GM18861 (cell line): ENCODE measurements around the gene UNC5A.

ENCODE experiments used
- ATAC-seq: cut with Tn5 transposase; IDR thresholded peaks from one replicate; pipeline ENCODE4 v1.9.1; 2021; ENCODE audit not compliant: unreplicated experiment

Gene UNC5A

DNA sequence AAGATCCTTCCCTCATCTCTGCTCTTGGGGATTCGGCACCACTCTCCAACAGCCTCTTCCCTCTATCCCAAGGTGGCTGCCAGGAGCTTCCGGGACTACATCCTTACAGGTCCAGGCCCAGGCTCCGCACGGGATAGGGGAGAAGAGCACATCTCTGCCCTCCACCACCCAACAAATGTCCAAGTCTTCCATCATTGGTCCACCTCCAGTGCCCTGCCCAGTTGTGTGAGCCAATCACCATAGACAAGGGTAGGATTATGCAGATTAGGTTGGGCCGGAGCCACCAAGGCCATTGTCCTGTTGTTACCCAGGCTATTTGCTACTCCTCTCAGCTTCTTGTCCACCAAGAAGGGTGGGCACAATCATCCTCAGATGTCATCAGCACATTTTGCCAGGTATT is 9.1 kb downstream of the UNC5A start:
- no peak for ATAC-seq

DNA sequence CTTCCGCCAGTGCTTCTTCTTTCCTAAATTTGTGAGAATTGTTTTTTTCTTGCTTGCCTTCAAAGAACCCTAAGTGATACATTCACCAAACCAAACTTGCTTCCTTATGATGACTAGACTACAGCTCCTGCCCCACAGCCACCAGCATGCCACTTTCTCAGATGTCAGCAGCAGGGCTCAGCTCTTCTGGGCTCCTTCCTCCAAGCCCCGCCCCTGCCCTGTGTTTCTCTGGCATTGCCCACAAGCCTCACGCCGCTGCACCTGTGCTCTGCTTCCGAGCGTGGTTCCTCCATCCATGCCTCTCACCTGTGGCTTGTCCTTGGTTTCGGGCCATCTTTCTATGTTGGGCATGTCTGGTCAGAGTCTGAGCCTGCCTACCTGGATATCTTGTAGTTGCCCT is 10.6 kb downstream of the UNC5A start:
- ATAC-seq: no peak

DNA sequence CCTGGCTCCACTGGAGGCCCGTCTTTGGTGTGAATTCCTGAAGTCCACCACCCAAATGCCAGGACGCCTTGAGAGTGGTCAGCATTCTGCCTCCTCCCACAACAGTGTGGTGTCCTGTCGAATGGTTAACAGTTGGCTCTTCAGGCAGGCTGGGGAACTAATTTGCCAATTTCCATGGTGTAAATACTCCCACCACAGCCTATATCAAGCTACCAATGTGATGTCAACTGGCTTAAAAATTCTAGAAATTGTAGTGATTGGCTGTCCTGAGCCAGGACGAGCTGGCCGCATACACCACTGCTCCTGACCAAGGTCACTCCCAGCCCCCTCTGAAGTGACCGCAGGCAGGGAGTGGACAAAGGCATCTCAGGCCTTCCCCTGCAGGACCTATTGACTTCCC is 11.1 kb downstream of the UNC5A start:
- ATAC-seq: no peak

DNA sequence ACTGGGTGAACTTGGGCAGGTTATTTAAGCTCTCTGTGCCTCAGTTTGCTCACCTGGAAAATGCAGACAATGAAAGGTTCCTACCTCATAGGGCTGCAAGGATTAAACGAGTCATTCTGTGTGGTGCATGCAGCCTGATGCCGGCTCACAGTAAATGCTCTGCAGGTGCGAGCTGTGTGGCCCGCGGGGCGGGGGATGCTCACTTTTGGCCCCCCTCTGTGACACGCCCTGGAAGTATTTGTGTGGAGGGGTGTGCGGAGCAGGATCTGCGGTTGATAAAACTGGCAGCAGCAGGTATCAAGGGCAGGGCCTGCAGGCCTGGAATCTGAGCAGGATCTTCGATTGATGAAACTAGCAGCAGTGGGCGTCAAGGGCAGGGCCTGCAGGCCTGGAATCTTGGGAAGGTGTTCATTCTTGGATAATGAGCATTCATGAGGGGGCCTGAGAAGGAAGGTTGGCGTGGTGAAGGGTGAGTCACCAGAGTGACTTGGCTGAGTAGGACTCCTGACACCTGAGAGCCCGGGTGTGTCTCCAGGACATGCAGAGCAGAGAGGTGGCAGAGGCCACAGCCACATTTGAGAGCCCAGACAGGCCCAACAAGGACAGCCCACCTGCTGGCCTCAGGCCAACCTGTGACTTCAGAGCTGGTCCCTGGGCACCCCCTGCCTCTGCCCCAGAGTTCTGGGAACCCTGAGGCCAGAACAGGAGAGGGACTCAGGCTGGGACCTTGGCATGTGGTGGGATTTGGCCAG is 11.9 kb downstream of the UNC5A start:
- ATAC-seq: no peak

DNA sequence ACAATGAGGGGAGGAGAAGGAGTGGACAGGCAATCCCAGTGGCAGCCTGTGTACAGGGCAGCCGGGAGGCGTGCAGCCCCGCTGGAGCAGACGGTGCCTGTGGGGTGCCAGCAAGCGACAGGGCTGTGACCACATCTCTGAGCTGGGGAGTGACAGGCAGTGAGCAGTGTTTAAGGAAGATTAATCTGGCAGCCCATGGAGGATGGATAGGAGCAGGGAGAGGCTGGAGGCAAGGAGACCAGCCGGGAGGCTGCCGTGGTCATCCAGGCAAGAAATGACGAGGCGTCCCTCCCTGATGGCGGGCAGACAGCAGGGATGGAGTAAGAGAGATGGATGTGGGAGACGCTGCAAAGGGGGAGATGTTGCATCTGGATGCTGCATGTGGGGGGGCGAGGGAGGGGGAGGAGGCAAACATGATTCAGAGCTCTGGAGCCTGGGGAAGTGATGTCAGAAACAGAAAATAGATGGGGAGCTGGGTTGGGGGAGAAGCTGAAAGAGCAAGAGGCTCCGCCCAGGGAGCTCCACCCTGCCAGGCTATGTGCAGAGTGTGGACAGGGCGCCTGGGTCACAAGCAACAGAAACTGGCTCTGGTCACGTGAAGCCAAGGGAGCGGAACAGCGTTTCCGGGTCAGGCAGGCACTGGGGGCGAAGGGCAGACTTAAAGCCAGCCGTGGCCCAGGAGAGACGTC is 12.6 kb downstream of the UNC5A start:
- ATAC-seq: no peak

DNA sequence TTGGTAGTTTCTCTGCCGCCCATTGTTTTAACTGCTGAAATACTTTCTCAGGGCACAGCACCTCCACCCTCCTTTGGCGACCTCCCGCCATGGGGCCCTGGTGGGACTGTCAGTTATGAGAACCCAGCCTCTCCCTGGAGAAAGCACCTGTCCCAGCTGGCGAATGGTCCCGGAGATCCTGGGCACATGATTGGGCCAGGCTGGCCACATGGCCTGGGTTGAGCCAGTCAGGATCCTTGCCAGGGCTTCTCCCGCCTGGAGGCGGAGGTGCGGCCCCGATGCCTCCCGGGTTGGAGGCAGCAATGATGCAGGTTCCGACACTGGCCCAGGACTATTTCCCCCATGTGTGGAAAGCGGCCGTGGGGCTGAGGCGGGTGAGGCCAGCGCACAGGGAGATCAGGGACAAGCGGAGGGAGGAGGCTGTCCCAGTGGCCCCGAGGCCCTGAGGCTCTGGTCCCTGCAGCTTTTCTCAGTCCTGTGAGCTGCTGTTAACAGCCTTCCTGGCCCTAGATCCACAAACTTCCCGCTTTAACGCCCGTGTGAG is 13.6 kb downstream of the UNC5A start:
- ATAC-seq: no peak

DNA sequence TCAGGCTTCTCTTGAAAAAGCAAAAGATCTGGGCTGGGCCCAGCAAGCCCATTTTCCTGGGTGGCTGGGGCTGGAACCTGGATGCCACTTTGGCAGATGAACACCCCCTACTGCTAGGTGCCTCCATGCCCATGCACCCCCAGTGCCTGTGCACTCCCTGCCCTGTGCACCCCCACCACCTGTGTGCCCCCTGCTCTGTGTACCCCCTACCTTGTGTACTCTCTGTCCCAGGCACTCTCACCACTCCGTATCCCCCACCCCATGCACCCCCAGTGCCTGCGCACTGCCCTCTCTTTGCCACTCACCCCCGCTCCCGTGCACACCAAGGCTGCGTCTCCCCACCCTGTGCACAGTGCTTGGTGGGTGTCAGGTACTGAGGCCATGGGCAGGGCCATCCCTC is 14.2 kb downstream of the UNC5A start:
- ATAC-seq: no peak

DNA sequence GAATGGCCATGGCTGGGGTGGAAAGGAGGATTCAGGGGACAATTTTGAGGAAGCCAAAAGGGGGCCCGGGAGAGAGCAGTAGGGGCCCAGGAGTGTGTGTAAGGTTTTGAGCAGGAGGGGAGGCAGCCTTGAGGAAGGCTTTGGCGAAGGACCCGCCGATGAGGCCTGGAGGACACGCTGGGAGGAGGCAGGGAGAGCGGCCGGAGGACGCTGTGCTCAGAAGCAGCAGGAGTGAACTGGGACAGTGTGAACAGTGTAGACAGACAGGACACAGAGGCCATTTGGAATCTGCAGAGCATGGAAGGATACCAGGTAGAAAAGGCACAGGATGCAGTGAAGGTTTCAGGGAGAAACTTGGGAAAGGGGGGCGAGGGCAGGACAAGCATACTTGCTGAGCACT is 14.9 kb downstream of the UNC5A start:
- no peak for ATAC-seq

DNA sequence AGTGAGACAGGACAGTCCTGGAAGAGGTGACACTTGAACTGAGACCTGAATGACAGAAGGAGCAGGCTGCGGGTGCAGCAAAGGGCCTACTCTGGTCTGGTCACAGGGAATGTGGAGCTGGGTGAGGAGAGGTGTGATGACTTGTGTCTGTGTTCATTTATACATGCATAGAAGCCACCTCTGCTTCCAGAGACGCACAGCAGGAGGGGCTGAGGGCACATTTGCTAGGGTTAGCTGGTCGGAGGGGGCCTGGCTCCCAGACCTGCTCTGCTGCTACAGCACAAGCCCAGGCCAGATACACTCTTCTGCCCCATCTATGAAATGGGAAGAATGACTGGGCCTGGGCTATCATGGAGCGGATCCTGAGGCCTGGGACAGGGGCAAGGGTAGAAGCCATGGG is 15.6 kb downstream of the UNC5A start:
- no peak for ATAC-seq

DNA sequence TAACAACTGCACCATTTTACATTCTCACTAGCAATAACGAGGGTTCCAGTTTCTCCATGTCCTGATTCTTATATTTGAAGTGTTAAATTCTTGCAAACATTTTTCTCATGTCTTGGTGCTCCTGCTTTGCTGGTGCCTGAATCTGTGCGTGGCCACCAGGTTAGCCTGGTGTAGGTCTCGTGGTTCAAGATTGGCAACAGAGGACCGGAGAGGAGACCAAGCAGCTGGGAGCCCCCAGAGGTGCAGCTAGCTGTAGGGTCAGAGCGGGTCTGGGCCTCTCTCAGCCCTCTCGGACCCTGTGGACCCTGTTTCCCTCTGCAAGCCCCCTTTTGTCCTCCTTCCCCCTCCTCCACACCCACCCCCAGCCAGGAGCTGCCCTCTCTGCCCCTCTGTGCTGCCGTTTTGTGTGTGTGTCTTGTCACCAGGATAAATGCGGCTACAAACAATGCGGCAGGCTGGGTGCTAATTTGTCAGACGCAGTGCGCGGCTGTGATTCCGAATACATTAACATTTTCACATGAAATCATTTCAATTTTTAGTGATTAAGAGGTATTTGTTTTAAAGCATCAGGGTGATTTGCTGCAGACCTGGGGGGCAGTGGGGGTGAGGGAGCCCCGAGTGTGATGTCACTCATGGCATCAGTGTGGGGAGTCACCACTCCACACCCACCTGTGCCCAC is 17.5 kb downstream of the UNC5A start:
- no peak for ATAC-seq

DNA sequence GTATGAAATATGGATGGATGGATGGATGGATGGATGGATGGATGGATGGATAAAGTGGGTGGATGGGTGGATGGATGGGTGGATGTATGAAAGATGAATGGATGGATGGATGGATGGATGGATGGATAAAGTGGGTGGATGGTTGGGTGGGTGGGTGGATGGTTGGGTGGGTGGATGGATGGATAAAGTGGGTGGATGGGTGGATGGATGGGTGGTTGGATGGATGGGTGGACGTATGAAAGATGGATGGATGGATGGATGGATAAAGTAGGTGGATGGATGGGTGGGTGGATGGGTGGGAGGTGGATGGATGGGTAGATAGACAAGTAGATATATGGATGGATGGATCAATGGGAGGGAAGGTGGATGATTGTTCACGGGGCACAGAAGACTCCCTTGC is 19.0 kb downstream of the UNC5A start:
- ATAC-seq: no peak

DNA sequence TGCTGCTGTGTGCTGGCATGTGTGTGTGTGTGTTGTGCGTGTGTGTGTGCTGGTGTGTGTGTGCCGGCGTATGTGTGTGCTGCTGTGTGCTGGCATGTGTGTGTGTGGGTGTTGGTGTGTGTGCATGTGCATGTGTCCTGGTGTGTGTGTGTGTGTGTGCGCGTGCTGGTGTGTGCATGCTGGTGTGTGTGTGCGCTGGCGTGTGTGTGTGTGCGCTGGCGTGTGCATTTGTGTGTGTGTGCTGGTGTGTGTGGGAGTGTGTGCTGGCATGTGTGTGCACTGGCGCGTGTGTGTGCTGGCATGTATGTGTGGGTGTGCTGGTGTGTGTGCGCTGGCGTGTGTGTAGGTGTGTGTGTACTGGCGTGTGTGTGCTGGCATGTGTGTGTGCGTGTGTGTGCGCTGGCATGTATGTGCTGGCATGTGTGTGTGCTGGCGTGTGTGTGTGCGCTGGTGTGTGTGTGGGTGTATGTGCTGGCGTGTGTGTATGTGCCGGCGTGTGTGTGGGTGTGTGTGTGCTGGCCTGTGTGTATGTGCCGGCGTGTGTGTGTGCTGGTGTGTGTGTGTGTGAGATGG is 20.1 kb downstream of the UNC5A start:
- no peak for ATAC-seq

DNA sequence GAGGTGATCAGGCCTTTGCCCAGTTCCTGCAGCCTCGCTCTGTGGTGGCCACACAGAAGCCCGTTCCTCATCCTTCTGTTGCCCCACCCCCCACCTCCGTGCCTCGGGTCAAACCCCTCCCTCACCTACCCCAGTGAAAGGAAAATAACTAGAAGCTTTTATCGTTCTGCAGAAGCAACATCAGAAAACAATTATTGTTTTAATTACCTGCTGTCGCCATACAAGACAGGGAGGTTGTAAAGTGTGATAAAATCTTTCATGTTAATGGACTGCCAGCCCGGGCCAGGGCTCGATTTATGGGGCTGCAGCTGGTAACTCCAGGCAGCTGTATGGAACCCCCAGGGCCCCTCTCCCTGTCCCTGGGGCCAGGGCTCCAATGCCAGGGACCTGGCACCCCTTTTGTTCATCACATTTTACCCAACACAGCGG is 20.6 kb downstream of the UNC5A start:
- no peak for ATAC-seq

DNA sequence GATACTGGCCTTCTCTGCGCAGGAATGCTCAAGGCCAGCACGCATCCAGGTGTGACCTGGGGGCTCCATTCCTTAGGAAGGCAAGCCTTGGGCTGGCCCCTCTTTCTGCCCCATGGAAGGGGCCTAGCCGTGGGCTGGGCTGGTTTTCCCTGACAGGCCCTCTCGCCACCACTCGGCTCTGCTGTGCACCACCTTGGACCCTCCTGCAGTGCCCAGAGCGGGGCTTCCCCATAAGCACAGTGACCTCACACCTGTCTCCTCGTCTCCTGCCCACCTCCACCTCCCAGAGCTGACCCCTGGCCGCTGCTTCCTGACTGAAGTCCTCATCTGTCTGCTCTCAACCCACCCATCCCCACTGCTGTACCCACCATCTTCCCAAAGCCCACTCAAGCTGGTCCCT is 21.1 kb downstream of the UNC5A start:
- no peak for ATAC-seq

DNA sequence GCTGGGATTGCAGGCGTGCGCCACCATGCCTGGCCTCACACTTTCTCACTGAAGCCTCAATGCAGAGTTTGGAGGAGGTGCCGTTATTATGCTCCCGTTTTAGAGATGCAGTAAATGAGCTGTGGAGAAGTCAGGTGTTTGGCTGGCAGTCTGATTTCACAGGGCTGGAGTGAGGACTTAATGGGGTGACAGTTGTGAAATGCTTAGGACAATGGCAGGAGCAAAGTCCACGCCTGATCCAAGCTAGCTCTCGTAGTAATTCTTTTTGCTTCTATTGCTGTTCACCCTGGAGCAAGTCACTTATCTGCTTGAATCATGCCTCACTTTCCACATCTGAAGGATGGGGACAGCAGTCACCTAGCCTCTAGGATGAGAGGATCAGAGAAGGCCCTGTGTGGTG is 21.8 kb downstream of the UNC5A start:
- ATAC-seq: no peak

DNA sequence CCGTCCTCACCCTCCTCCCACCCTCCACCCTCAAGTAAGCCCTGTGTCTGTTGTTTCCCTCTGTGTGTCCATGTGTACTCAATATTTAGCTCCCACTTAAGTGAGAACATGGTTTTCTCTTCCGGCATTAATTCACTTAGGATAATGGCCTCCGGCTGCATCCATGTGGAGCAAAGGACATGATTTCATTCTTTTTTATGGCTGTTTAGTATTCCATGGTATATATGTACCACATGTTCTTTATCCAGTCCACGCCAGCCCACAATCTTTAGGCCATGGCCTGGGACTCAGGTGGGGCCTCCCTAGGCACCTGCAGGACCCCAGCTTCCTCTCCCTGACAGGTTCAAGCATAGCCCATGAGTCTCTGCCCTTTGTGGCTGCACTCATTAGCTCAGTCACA is 22.9 kb downstream of the UNC5A start:
- ATAC-seq: no peak

DNA sequence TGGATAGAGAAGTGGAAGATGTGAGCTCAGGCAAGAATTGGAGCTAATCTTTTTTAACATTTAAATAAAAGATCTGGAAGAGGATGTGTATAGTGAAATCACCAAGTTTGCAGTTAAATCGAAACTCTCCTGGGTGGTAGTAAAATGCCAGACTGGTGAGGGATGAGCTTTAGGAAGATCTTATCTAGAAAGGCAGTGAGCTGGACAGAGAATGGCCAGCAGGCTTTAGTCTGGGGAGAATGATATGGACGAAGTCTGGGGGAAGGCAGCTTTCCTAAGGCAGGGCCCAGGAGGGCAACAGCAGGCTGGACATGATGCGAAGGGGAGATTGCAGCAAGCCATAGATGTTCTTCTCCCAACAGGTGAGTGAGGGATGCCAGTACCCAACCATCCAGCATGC is 25.6 kb downstream of the UNC5A start:
- ATAC-seq: no peak

DNA sequence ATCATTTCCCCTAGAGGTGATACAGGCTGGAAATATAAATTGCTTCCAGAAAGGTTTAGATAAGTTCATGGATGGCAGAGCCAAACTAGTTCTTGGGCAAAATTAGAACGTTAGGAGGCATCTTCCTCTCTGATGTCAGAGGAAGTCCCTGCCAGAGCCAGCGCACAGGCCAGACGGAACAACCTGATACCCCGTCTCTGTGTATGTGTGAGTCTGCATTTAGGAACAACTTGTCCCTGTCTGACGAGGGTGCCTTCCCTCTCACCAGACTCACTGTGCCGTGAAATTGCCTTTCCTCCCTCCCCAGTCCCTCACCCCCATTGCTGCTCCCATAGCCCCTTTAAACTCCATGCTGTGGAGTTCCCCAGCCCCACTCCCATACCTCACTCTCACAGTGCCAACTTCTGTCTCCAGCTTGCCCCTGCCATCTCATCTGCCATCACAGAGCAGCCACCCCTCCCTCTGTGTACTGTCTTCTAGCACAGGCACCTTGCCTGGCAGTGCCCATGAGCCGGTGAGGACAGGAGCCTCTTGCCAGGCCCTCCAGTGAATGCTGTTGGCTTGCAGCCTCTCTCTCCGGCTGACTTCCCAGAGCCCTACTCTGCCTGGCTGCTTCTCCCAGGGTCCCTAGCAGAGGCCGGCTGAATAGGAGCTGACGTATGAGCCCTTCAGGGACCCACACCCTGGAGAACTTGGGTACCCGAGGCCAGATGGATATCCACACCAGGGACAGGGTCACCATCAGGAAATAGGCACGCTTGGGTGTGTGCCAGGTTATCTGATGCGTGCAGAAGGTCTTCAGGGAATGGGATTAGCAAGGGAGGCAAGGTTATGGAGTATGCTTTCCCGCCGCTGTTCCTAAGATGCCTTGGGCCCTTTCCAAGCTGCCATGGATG is 26.7 kb downstream of the UNC5A start:
- no peak for ATAC-seq

DNA sequence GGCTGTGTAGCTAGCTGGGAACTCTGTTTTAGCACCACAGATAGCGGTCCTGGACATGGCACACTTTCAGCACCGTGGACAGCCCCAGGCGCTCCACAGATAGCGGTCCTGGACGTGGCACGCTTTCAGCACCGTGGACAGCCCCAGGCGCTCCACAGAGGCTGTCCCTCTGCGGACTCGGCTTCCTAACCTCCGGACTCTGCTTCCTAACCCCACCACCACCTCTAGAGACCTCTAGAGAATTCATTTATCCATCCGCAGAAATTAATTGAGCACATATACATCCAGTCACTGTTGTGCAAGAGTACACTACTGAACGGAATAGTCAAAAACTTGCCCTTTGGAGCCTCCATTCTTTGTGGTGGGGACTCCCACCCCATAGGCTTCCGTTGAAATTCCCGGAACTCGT is 27.4 kb downstream of the UNC5A start:
- ATAC-seq: no peak

DNA sequence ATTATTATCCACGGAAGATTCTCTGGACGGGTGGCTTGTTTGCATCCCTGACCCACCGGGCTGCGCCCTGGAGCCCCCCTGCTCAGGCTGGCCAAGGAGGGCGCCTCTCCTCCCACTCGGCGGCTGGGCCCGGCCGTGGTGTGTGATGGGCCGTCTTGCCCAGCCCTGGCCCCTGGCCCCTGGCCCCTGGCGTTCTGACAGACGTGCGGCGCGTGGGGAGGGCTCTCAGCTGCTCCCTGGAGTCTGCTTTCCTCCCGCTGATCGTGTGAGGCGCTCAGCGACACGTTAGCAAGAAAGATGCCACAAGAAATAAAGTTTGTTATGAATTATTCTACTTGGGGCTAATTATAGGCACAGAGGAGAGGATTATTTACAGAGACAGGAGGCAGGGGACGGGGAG is 33.3 kb downstream of the UNC5A start:
- ATAC-seq: no peak

DNA sequence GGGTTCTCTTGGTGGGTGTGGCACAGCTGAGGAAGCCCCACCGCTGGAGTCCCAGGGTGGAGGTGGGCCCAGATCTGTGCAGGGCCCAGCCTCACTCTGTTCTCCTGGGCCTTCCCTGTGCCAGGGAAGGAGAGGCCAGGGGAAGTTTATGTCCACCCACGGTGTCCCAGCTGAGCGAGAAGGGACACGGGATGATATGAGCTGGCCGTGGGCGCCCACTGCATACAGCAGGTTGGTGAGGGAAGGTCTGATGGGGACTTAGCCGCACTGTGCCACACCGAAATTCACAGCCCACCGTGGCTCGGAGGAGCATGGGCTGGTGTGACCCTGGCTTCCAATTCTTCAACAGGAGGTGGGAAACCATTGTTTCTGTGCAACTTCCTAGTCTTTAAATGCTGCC is 33.9 kb downstream of the UNC5A start:
- ATAC-seq: no peak
